Testis (tissue), 2 donors: Measurements from ENCODE around the gene BCL2L1.

Experiments
- CTCF ChIP-seq, 3 experiments: fragments of 450-650 bp in 2 of 3; fragments of 200-600 bp in 1 of 3; sonication (generic) in 1 of 3; IDR thresholded peaks; one replicate each; pipeline ENCODE4 v1.5.1; 2016 to 2019; ENCODE audit warnings: antibody characterized with exemption in 3 of 3, mild to moderate bottlenecking in 2 of 3, moderate library complexity in 1 of 3
- POLR2A ChIP-seq: fragments of 450-650 bp; IDR thresholded peaks from one replicate; pipeline ENCODE4 v1.6.1; 2017; ENCODE audit warnings: antibody characterized with exemption, mild to moderate bottlenecking, moderate library complexity

- no peak for TF ChIP-seq CTCF (IDR thresholded peaks at IDR 0.05)
- TF ChIP-seq POLR2A: no peak
These were observed 69.7 kb downstream of the BCL2L1 start for GRCh38 chr20:31652917-31653396.
